GM10266 (cell line): ENCODE measurements around the gene PRKCH.

ENCODE experiments used
- DNase-seq: peaks from one replicate; pipeline ENCODE4 v3.0.0; 2012; ENCODE audit errors: extremely low spot score
- TF ChIP-seq, protein P1 (sequence below): IDR thresholded peaks from 2 replicates; pipeline ENCODE4 v1.5.1; 2012; ENCODE audit warnings: mild to moderate bottlenecking, low read depth; ENCODE audit not compliant: control insufficient read depth, insufficient read depth; ENCODE audit errors: missing control alignments

Gene PRKCH

GRCh38 chr14:61555056-61555838 is 233.9 kb downstream of the PRKCH start:
- no peak for DNase-seq

GRCh38 chr14:61556455-61556854 is 235.1 kb downstream of the PRKCH start:
- DNase-seq, result no peak
- TF ChIP-seq, protein P1, sequence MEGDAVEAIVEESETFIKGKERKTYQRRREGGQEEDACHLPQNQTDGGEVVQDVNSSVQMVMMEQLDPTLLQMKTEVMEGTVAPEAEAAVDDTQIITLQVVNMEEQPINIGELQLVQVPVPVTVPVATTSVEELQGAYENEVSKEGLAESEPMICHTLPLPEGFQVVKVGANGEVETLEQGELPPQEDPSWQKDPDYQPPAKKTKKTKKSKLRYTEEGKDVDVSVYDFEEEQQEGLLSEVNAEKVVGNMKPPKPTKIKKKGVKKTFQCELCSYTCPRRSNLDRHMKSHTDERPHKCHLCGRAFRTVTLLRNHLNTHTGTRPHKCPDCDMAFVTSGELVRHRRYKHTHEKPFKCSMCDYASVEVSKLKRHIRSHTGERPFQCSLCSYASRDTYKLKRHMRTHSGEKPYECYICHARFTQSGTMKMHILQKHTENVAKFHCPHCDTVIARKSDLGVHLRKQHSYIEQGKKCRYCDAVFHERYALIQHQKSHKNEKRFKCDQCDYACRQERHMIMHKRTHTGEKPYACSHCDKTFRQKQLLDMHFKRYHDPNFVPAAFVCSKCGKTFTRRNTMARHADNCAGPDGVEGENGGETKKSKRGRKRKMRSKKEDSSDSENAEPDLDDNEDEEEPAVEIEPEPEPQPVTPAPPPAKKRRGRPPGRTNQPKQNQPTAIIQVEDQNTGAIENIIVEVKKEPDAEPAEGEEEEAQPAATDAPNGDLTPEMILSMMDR, result no peak

More at GRCh38 chr14:61555056-61555838, 233.9 kb downstream of the PRKCH start:
- TF ChIP-seq, protein P1, result no peak

DNA sequence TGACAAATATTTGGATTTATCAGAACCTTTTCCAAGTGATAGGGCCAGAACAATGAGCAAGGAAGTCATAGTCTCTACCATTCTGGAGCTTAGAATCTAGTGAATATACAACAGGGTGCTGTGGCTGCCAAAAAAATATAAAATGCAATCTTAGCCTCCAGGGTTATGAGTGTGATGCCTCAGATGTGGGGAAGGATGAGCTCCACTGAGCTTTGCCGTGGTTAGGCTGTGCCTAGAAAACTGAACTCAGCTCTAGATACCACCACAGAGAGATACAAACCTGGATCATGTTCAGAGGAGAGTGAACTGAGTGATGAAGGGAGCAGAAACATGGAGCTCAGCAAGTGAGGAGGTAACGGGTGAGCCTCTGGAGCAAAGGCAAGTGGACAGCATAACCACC is 235.9 kb downstream of the PRKCH start:
- TF ChIP-seq, protein P1, result no peak
- DNase-seq, result no peak

GRCh38 chr14:61557854-61558253 is 236.5 kb downstream of the PRKCH start:
- no peak for DNase-seq
- TF ChIP-seq, protein P1, result no peak

DNA sequence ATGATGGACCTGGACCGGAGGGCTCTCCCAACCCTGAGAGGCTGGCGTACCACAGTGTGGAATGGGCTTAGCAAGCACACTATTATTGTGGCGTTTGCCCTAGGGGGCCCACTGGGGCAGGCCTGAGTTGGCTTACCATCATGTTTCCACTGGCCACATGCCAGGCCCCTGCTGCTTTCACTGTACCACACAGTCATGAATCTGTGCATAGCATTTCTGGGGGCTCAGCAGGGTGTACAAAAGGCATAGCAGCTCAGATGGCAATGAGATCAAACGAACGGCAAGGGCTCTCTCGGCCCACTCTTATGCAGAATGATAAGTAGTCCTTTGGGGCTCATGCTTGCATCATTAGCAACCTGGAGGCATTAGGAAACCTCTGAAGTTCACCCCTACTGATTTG is 236.9 kb downstream of the PRKCH start:
- DNase-seq, result no peak
- TF ChIP-seq, protein P1, result no peak

- TF ChIP-seq, protein P1, result no peak
- no peak for DNase-seq
Observed at GRCh38 chr14:61559641-61560201, 238.3 kb downstream of the PRKCH start.

DNA sequence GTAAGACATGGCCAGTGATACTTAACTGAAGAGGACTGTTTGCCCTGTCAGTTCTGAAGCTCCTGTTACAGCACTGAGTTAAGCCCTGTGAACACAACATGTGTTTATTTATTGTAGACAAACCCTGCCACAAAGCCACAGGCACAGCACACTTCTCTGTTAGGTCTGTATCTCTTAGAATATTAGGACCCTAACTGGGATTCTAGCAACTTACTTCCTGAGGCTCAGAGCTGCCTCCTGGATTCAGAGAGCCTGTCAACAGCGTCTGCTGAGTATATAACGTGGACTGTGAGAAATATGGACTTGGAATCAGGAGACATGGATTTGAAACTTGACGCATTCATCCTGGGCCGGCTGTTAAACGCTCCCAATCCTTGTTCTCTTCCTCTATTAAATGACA is 238.9 kb downstream of the PRKCH start:
- TF ChIP-seq, protein P1, result no peak
- DNase-seq, result no peak
